ENCODE results near the gene DNASE1.

Gene DNASE1

GRCh38 chr16:3696425-3697218 is 42.1 kb downstream of the DNASE1 start:
- H3K4me3 ChIP-seq (ENCODE audit: low read depth, low read length): no peak overlapping the region
- DNase-seq (ENCODE audit: low read depth): no peak
- TF ChIP-seq CTCF (IDR thresholded peaks at IDR 0.05; ENCODE audit: insufficient read depth, low read depth, low read length, missing control alignments): no peak

- no peak overlapping the region for H3K4me3 ChIP-seq (ENCODE audit: low read depth, low read length)
- no peak for TF ChIP-seq CTCF (IDR thresholded peaks at IDR 0.05; ENCODE audit: insufficient read depth, low read depth, low read length, missing control alignments)
- DNase-seq (ENCODE audit: low read depth): no peak
These were observed 44.5 kb downstream of the DNASE1 start for GRCh38 chr16:3698941-3699340.

- TF ChIP-seq CTCF (IDR thresholded peaks at IDR 0.05; ENCODE audit: insufficient read depth, low read depth, low read length, missing control alignments): no peak
- DNase-seq (ENCODE audit: low read depth): no peak
- no peak overlapping the region for H3K4me3 ChIP-seq (ENCODE audit: low read depth, low read length)
These were observed 47.0 kb downstream of the DNASE1 start for GRCh38 chr16:3701531-3701930.

- TF ChIP-seq CTCF (IDR thresholded peaks at IDR 0.05; ENCODE audit: insufficient read depth, low read depth, low read length, missing control alignments): no peak
- no peak overlapping the region for H3K4me3 ChIP-seq (ENCODE audit: low read depth, low read length)
- DNase-seq (ENCODE audit: low read depth): no peak
These were observed 47.6 kb downstream of the DNASE1 start for GRCh38 chr16:3702082-3702481.

- no peak for DNase-seq (ENCODE audit: low read depth)
- TF ChIP-seq CTCF (IDR thresholded peaks at IDR 0.05; ENCODE audit: insufficient read depth, low read depth, low read length, missing control alignments): no peak
- no peak overlapping the region for H3K4me3 ChIP-seq (ENCODE audit: low read depth, low read length)
These were observed 51.9 kb downstream of the DNASE1 start for GRCh38 chr16:3706253-3707012.
